Astrocyte (in vitro differentiated cells and primary cell): ENCODE data around the gene ARHGAP6. TPM values are rescaled to one million over a fixed set of nuclear protein-coding genes. Genes with fewer than 3 reads are reported as not detected.
A peak's percentile ranks its signal among the peaks of the same experiment; 100 is the strongest.

ENCODE experiments used
- DNase-seq: peaks from one replicate; pipeline ENCODE4 v3.0.0-alpha.2; 2010; ENCODE audit warnings: low read depth
- FAIRE-seq: peaks from 2 replicates; lab custom pipeline; 2011; peaks lifted over from hg19 to GRCh38; lab: Jason Lieb, UNC
- H2AFZ ChIP-seq: 2 replicates; pipeline ENCODE4 v1.6.0; 2012; ENCODE audit warnings: low read depth, low read length, inconsistent platforms
- H3K27ac ChIP-seq: 2 replicates; pipeline ENCODE4 v1.5.1; 2011; ENCODE audit warnings: low read depth, low read length, inconsistent platforms
- H3K27me3 ChIP-seq: 2 replicates; pipeline ENCODE4 v1.6.0; 2011; ENCODE audit warnings: low read length, inconsistent platforms; ENCODE audit not compliant: insufficient read depth
- H3K36me3 ChIP-seq: 2 replicates; pipeline ENCODE4 v1.5.1; 2011; ENCODE audit warnings: low read length, inconsistent platforms; ENCODE audit not compliant: insufficient read depth
- H3K4me1 ChIP-seq: 2 replicates; pipeline ENCODE4 v1.5.1; 2011; ENCODE audit warnings: low read length, inconsistent platforms; ENCODE audit not compliant: insufficient read depth
- H3K4me2 ChIP-seq: 2 replicates; pipeline ENCODE4 v1.6.0; 2012; ENCODE audit warnings: low read length, inconsistent platforms
- H3K4me3 ChIP-seq: 2 replicates; pipeline ENCODE4 v1.5.1; 2011; ENCODE audit warnings: low read depth, mild to moderate bottlenecking, low read length, inconsistent platforms; ENCODE audit not compliant: insufficient read depth
- H3K79me2 ChIP-seq: 2 replicates; pipeline ENCODE4 v1.6.0; 2012; ENCODE audit warnings: mild to moderate bottlenecking, low read length, inconsistent platforms; ENCODE audit not compliant: insufficient read depth
- H3K9ac ChIP-seq: 2 replicates; pipeline ENCODE4 v1.6.0; 2012; ENCODE audit warnings: mild to moderate bottlenecking, low read length, inconsistent platforms
- H3K9me3 ChIP-seq: 2 replicates; pipeline ENCODE4 v1.5.1; 2012; ENCODE audit warnings: low read depth, mild to moderate bottlenecking, low read length, inconsistent platforms; ENCODE audit not compliant: insufficient read depth
- H4K20me1 ChIP-seq: 2 replicates; pipeline ENCODE4 v1.6.0; 2012; ENCODE audit warnings: low read length, inconsistent platforms; ENCODE audit not compliant: insufficient read depth
- H3K27ac Mint-ChIP-seq: one replicate; pipeline ENCODE4 v1.8.0; 2021; ENCODE audit warnings: mild to moderate bottlenecking, mixed read lengths; ENCODE audit not compliant: unreplicated experiment
- H3K27me3 Mint-ChIP-seq: one replicate; pipeline ENCODE4 v1.8.0; 2021; ENCODE audit warnings: low read depth, mixed read lengths; ENCODE audit not compliant: unreplicated experiment
- H3K36me3 Mint-ChIP-seq: one replicate; pipeline ENCODE4 v1.8.0; 2021; ENCODE audit warnings: low read depth, mixed read lengths; ENCODE audit not compliant: unreplicated experiment
- H3K4me1 Mint-ChIP-seq: one replicate; pipeline ENCODE4 v1.8.0; 2021; ENCODE audit warnings: low read depth, mixed read lengths; ENCODE audit not compliant: unreplicated experiment
- H3K4me3 Mint-ChIP-seq: one replicate; pipeline ENCODE4 v1.8.0; 2021; ENCODE audit warnings: mild to moderate bottlenecking, moderate library complexity, mixed read lengths; ENCODE audit not compliant: unreplicated experiment
- H3K9me3 Mint-ChIP-seq: one replicate; pipeline ENCODE4 v1.8.0; 2021; ENCODE audit warnings: mild to moderate bottlenecking, mixed read lengths; ENCODE audit not compliant: unreplicated experiment
- EZH2 ChIP-seq: IDR thresholded peaks from 2 replicates; pipeline ENCODE4 v1.6.1; 2012; ENCODE audit warnings: mild to moderate bottlenecking, low read length, inconsistent platforms; ENCODE audit not compliant: insufficient read depth
- total RNA-seq: library from RNA; stranded (reverse); gene quantifications from 2 replicates; pipeline ENCODE4 v1.2.1, GENCODE V29; 2021
- TF ChIP-seq, protein P1 (sequence below): IDR thresholded peaks from 2 replicates; pipeline ENCODE4 v1.5.1; 2011; ENCODE audit warnings: low read depth, mild to moderate bottlenecking, inconsistent platforms, low read length, moderate library complexity; ENCODE audit not compliant: insufficient read depth

Gene ARHGAP6
- total RNA-seq, 1 donor from 2014 or later, result 0.30 TPM

DNA sequence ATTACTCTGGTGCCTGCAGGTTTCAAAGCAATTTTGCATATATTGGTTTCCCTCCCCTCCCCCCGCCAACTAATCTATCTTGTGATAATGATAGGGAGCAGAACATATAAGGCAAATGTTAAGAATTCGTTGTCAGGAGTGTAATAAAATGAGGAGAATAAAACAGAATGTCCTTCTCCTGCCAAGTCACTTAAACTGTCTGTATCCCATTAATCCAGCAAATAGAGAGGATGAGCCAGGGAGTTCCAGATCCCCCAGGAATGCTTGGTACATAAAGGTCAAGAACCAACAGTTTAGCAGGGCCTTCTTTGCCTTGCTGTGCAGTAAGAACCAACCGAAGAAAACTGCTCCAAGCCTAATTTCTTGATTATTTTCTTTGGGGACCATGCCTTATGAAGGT, 231.1 kb downstream of the ARHGAP6 start:
- FAIRE-seq, result peak; percentile 76

DNA sequence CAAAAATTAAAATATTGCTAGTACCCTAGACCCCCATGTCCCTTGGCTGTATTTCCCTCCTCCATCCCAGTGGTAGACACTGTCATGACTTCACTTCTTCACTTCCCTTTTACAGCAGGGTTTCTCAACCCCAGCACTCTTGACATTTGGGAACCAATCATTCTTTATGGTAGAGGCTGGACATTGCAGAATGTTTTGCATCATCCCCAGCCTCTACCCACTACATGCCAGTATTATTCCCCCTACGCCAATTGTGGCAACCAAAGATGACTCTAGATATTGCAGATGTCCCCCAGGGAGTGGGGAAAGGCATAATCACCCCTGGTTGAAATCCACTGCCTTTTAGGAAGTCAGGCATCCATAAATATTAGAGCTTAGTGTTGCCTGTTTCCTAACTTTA, 233.9 kb downstream of the ARHGAP6 start:
- H3K4me3 Mint-ChIP-seq, result no peak overlapping the region

More for the DNA sequence above, 231.1 kb downstream of the ARHGAP6 start:
- H3K4me1 Mint-ChIP-seq, result peaks cover 29% of the 10 kb centered on the region
- H3K9me3 ChIP-seq, result no peaks in the 10 kb centered on the region
- no peak overlapping the region for H3K4me3 Mint-ChIP-seq
- H2AFZ ChIP-seq, result no peak overlapping the region
- H3K36me3 ChIP-seq, result no peaks in the 10 kb centered on the region
- H3K27me3 ChIP-seq, result no peaks in the 10 kb centered on the region
- DNase-seq, result no peak
- peaks cover 14% of the 10 kb centered on the region for H3K4me1 ChIP-seq
- no peaks in the 10 kb centered on the region for H3K9me3 Mint-ChIP-seq
- H3K27me3 Mint-ChIP-seq, result no peaks in the 10 kb centered on the region
- no peak overlapping the region for H3K27ac Mint-ChIP-seq
- no peak overlapping the region for H3K9ac ChIP-seq
- no peaks in the 10 kb centered on the region for H3K79me2 ChIP-seq
- H3K4me2 ChIP-seq, result no peak overlapping the region
- H3K36me3 Mint-ChIP-seq, result no peaks in the 10 kb centered on the region
- no peaks in the 10 kb centered on the region for H4K20me1 ChIP-seq
- no peak for TF ChIP-seq EZH2
- TF ChIP-seq, protein P1, sequence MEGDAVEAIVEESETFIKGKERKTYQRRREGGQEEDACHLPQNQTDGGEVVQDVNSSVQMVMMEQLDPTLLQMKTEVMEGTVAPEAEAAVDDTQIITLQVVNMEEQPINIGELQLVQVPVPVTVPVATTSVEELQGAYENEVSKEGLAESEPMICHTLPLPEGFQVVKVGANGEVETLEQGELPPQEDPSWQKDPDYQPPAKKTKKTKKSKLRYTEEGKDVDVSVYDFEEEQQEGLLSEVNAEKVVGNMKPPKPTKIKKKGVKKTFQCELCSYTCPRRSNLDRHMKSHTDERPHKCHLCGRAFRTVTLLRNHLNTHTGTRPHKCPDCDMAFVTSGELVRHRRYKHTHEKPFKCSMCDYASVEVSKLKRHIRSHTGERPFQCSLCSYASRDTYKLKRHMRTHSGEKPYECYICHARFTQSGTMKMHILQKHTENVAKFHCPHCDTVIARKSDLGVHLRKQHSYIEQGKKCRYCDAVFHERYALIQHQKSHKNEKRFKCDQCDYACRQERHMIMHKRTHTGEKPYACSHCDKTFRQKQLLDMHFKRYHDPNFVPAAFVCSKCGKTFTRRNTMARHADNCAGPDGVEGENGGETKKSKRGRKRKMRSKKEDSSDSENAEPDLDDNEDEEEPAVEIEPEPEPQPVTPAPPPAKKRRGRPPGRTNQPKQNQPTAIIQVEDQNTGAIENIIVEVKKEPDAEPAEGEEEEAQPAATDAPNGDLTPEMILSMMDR, result no peak
- H3K27ac ChIP-seq, result no peak overlapping the region
- H3K4me3 ChIP-seq, result no peak overlapping the region

DNA sequence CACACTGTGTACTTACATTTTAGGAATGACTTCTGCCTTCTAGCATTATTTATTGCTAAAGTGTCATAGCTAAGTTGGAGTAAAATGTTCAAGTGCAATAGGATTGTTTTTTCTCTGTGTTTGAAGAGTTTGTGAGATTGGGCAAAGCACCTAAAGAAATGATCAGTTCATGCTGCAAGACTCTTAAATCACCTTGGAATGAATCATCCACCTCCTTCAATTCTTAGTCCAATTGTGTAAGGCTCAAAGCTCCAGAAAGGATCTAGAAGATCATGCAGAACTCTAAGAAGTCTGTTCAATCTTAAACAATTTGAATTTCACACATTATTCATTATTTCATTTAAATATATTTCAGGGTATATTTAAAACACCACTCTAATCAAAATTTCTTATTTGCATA, 235.4 kb downstream of the ARHGAP6 start:
- no peak overlapping the region for H3K4me2 ChIP-seq
- Mint-ChIP-seq H3K9me3 (no peaks in the 10 kb centered on the region), H3K36me3 (no peaks in the 10 kb centered on the region), H3K27ac (no peak overlapping the region), H3K4me3 (no peak overlapping the region), H3K27me3 (peaks cover 7% of the 10 kb centered on the region), H3K4me1 (peaks cover 8% of the 10 kb centered on the region)
- no peaks in the 10 kb centered on the region for H3K36me3 ChIP-seq
- peaks cover 2% of the 10 kb centered on the region for H3K4me1 ChIP-seq
- H3K4me3 ChIP-seq, result no peak overlapping the region
- no peaks in the 10 kb centered on the region for H3K79me2 ChIP-seq
- FAIRE-seq (peak; percentile 41), DNase-seq (no peak)
- H3K9ac ChIP-seq, result no peak overlapping the region
- no peak overlapping the region for H3K27ac ChIP-seq
- no peak overlapping the region for H2AFZ ChIP-seq
- no peaks in the 10 kb centered on the region for H3K27me3 ChIP-seq
- TF ChIP-seq, protein P1, result no peak
- no peak for TF ChIP-seq EZH2
- H3K9me3 ChIP-seq, result no peaks in the 10 kb centered on the region
- H4K20me1 ChIP-seq, result no peaks in the 10 kb centered on the region

More for the DNA sequence above, 233.9 kb downstream of the ARHGAP6 start:
- TF ChIP-seq EZH2, result no peak
- TF ChIP-seq, protein P1, result no peak
- Mint-ChIP-seq H3K27me3 (peaks cover 3% of the 10 kb centered on the region), H3K9me3 (no peaks in the 10 kb centered on the region), H3K4me1 (peaks cover 13% of the 10 kb centered on the region), H3K27ac (no peak overlapping the region), H3K36me3 (no peaks in the 10 kb centered on the region)
- no peaks in the 10 kb centered on the region for H4K20me1 ChIP-seq
- H3K4me1 ChIP-seq, result peaks cover 4% of the 10 kb centered on the region
- H3K36me3 ChIP-seq, result no peaks in the 10 kb centered on the region
- no peaks in the 10 kb centered on the region for H3K27me3 ChIP-seq
- FAIRE-seq (no peak), DNase-seq (no peak)
- H2AFZ ChIP-seq, result no peak overlapping the region
- no peak overlapping the region for H3K27ac ChIP-seq
- H3K4me2 ChIP-seq, result no peak overlapping the region
- H3K9me3 ChIP-seq, result no peaks in the 10 kb centered on the region
- no peak overlapping the region for H3K9ac ChIP-seq
- no peak overlapping the region for H3K4me3 ChIP-seq
- no peaks in the 10 kb centered on the region for H3K79me2 ChIP-seq
